Left lung (tissue), 10 donors: ENCODE results near the gene TENM3. TPM values are rescaled to one million over a fixed set of nuclear protein-coding genes. Genes with fewer than 3 reads are reported as not detected.

Experiments used
- ATAC-seq: fragments of 200-7000 bp; cut with Tn5 transposase; one replicate; pipeline ENCODE4 v1.9.1; 2020; ENCODE audit warnings: moderate library complexity
- DNase-seq, 4 donors: peaks; one replicate each; pipeline ENCODE4 v3.0.0-alpha.2; 2013 to 2020
- H3K27ac ChIP-seq, 2 donors: fragments of 200-600 bp; sonication (generic) in 1 of 2; one replicate each; pipeline versions ENCODE4 v1.5.0 to v1.8.0; 2020 to 2021
- H3K27me3 ChIP-seq, 2 donors: fragments of 200-600 bp; sonication (generic) in 1 of 2; one replicate each; pipeline versions ENCODE4 v1.5.0 to v1.8.0; 2020 to 2021
- H3K36me3 ChIP-seq, 2 donors: fragments of 200-600 bp; sonication (generic) in 1 of 2; one replicate each; pipeline versions ENCODE4 v1.5.0 to v1.8.0; 2020 to 2021
- H3K4me1 ChIP-seq, 2 donors: fragments of 200-600 bp; one replicate each; pipeline ENCODE4 v1.8.0; 2021
- H3K4me3 ChIP-seq, 2 donors: fragments of 200-600 bp; sonication (generic) in 1 of 2; one replicate each; pipeline versions ENCODE4 v1.5.0 to v1.8.0; 2020 to 2021; ENCODE audit warnings: mild to moderate bottlenecking in 1 of 2
- H3K9me3 ChIP-seq, 2 donors: fragments of 200-600 bp; sonication (generic) in 1 of 2; one replicate each; pipeline versions ENCODE4 v1.5.0 to v1.8.0; 2020 to 2021
- intact Hi-C, 2 donors: fragments of 100-400 bp; cut with DNase I; formaldehyde crosslinking; loops; one replicate each; pipeline versions ENCODE4 v1.11.2 to v1.14.2; 2022
- polyA plus RNA-seq, 6 donors: library from polyadenylated mRNA; unstranded; fragments of 120-200 nt; gene quantifications; one replicate each; pipeline ENCODE4 v1.2.1, GENCODE V29; 2013; ENCODE audit not compliant: insufficient read length in 6 of 6
- total RNA-seq, 2 donors: library from RNA; stranded (reverse); fragmentation: NEBNext Ultra II Directional; extraction: Animal tissue kit (Norgen Biotek cat#: 25700); gene quantifications; one replicate each; pipeline ENCODE4 v1.2.1, GENCODE V29; 2021
- TF ChIP-seq, protein P1 (sequence below), 2 donors: fragments of 200-600 bp; sonication (generic) in 1 of 2; IDR thresholded peaks; one replicate each; pipeline versions ENCODE4 v1.5.0 to v1.8.0; 2021; ENCODE audit warnings: antibody characterized with exemption in 2 of 2
- donor health status: DM: no; HTN: yes; CAD: no.
- donor health status: DM: no; HTN: no; CAD: no.

Gene TENM3
- total and polyA plus RNA-seq, 8 donors, result 2.2 to 5.6 (median 3.1) TPM

DNA sequence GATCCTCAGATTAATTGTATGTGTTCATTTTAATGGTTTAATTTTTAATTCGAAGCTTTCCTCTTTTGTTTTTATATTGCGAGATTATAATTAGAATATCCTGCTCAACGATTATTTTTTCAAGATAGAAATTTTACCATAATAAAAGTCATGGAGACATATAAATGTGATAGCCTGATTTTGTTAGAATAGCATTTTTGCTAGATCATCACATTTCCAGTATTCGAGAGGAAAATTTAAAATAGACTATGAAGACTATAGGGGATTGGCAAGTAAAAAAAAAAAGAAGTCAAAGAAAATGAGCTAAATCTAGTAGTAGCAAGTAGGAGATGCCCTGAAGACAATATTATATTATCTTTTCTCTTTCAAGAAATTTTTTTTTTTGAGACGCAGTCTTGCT, 60.6 kb downstream of the TENM3 start:
- ATAC-seq (no peak), DNase-seq (no peak)
- no peak overlapping the region for H3K27ac ChIP-seq
- H3K27me3 ChIP-seq, result no peaks in the 10 kb centered on the region
- no peak overlapping the region for H3K4me3 ChIP-seq
- TF ChIP-seq, protein P1, sequence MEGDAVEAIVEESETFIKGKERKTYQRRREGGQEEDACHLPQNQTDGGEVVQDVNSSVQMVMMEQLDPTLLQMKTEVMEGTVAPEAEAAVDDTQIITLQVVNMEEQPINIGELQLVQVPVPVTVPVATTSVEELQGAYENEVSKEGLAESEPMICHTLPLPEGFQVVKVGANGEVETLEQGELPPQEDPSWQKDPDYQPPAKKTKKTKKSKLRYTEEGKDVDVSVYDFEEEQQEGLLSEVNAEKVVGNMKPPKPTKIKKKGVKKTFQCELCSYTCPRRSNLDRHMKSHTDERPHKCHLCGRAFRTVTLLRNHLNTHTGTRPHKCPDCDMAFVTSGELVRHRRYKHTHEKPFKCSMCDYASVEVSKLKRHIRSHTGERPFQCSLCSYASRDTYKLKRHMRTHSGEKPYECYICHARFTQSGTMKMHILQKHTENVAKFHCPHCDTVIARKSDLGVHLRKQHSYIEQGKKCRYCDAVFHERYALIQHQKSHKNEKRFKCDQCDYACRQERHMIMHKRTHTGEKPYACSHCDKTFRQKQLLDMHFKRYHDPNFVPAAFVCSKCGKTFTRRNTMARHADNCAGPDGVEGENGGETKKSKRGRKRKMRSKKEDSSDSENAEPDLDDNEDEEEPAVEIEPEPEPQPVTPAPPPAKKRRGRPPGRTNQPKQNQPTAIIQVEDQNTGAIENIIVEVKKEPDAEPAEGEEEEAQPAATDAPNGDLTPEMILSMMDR (IDR thresholded peaks at IDR 0.05), result no peak
- no peaks in the 10 kb centered on the region for H3K36me3 ChIP-seq
- no peaks in the 10 kb centered on the region for H3K9me3 ChIP-seq
- H3K4me1 ChIP-seq, result no peaks in the 10 kb centered on the region
- intact Hi-C loops, result no loop called here

DNA sequence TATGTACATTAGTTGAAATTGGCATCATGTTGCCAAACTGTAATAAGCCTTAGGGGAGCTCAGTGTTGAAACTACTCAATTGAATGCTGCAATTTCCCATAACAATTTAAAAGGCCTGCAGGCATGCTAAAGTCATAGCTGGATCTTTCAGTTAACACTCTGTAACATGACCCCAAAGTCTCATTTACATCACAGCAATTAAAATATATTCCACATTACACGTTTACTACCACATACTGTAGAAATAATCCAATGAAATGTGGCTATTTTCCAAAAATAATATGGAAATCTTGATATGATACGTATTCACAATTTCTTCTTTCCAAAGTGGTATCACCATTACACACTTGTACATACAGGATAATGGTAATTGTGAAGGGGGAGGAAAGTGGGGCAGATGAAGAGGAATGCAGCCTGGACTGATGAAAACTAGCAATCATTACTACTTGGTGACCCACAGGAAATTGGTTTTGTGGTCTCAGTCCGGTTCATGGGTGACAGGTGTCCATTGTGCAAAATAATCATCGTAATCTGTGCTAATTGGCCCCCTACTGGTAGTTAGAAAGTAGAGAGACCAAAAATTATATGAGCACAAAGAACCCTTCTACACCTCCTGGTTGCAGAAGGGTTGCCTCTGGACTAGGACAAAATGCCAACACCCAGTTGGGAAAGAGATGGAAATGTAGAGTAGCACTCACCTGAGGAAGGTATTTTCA, 63.7 kb downstream of the TENM3 start:
- DNase-seq (no peak), ATAC-seq (no peak)
- H3K27ac ChIP-seq, result no peak overlapping the region
- intact Hi-C loops, result no loop called here
- H3K27me3 ChIP-seq, result no peaks in the 10 kb centered on the region
- no peaks in the 10 kb centered on the region for H3K9me3 ChIP-seq
- H3K36me3 ChIP-seq, result no peaks in the 10 kb centered on the region
- H3K4me1 ChIP-seq, result no peaks in the 10 kb centered on the region
- TF ChIP-seq, protein P1 (IDR thresholded peaks at IDR 0.05), result no peak
- H3K4me3 ChIP-seq, result no peak overlapping the region

DNA sequence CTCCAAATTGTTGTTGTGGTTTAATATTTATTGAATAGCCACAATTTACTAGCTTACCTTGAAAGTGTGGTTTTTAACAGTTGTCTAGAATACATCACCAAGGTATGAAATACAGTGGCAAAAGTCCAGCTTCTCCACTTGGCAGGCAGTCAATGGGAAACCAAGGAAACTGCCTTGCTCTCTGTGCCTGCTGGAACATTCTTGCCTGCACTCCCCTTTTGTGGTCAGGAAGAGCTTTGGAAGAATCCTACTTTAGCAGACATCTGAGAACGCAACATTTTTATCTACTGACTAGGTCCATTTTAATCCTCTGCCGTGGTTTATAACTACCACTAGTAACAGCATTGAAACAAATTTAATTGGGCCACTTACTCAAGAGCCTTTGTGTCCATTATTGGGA, 64.5 kb downstream of the TENM3 start:
- Histone ChIP-seq H3K27ac (no peak overlapping the region), H3K36me3 (no peaks in the 10 kb centered on the region), H3K9me3 (no peaks in the 10 kb centered on the region), H3K27me3 (no peaks in the 10 kb centered on the region), H3K4me1 (no peaks in the 10 kb centered on the region), H3K4me3 (no peak overlapping the region)
- ATAC-seq (peak; percentile 86), DNase-seq (peak in 1 of 4 donors; percentile 51)
- intact Hi-C loops, result no loop called here
- TF ChIP-seq, protein P1 (IDR thresholded peaks at IDR 0.05), result no peak

DNA sequence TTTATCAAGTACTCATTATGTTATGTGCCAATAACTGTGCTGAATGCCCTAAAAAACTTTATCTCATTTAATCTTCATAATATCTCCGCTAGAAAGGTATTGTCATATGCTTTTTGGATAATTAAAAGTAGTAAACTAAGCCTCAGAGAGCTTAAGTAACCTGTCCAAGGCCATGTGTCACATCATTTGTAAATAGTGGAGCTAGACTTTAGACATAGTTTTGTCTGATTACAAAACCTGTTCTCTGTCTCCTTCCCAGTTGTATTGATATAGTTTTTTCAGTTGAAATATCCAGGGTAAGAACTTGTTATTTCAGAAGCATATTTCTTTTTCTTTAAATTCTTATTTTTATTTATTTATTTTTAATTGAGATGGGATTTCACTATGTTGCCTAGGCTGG, 66.7 kb downstream of the TENM3 start:
- intact Hi-C loops, result no loop called here
- TF ChIP-seq, protein P1 (IDR thresholded peaks at IDR 0.05), result no peak
- DNase-seq (no peak), ATAC-seq (no peak)
- H3K27ac ChIP-seq, result no peak overlapping the region
- no peaks in the 10 kb centered on the region for H3K36me3 ChIP-seq
- H3K4me1 ChIP-seq, result no peaks in the 10 kb centered on the region
- no peaks in the 10 kb centered on the region for H3K27me3 ChIP-seq
- no peak overlapping the region for H3K4me3 ChIP-seq
- H3K9me3 ChIP-seq, result peaks cover 0 to 15% of the 10 kb centered on the region in 2 donors

- Histone ChIP-seq H3K27me3 (no peaks in the 10 kb centered on the region), H3K4me1 (no peaks in the 10 kb centered on the region), H3K27ac (no peak overlapping the region), H3K4me3 (no peak overlapping the region), H3K9me3 (peaks cover 0 to 18% of the 10 kb centered on the region in 2 donors), H3K36me3 (no peaks in the 10 kb centered on the region)
- TF ChIP-seq, protein P1 (IDR thresholded peaks at IDR 0.05), result no peak
- intact Hi-C loops, result no loop called here
- ATAC-seq (no peak), DNase-seq (no peak)
Measured at GRCh38 chr4:182310316-182310715, 67.1 kb downstream of the TENM3 start.
